ENCODE results near the gene CXorf58. TPM values are rescaled to one million over a fixed set of nuclear protein-coding genes. Genes with fewer than 3 reads are reported as not detected.
A peak's percentile ranks its signal among the peaks of the same experiment; 100 is the strongest.

CXorf58 gene
- total and polyA plus RNA-seq, 9 of the 15 experiments (the other 6 are each of a cell fraction or from before 2014, with no cell fraction given): 0.10 to 0.27 (median 0.16) TPM; not detected in 3

- TF ChIP-seq RERE (CRISPR knock-in tag; IDR thresholded peaks at IDR 0.05; ENCODE audit: borderline replicate concordance): no peak
- TF ChIP-seq BRD4 (IDR thresholded peaks at IDR 0.05): no peak
- TF ChIP-seq LEF1 (IDR thresholded peaks at IDR 0.05): no peak
- no peak for TF ChIP-seq ARHGAP35 (IDR thresholded peaks at IDR 0.05; ENCODE audit: partially characterized antibody)
- no peak for TF ChIP-seq CXXC5 (CRISPR knock-in tag; IDR thresholded peaks at IDR 0.05)
- no peak for TF ChIP-seq MAFF (IDR thresholded peaks at IDR 0.05; ENCODE audit: low read length)
- TF ChIP-seq POLR2A (conservative IDR thresholded peaks at IDR 0.05): no peak
- TF ChIP-seq KHSRP (IDR thresholded peaks at IDR 0.05): no peak
Observed at GRCh38 chrX:23959781-23960180, 52.0 kb downstream of the CXorf58 start (continued).

- ATAC-seq: no peak
- no peak for FAIRE-seq
- 48% methylated on average over 5 of the region's 5 CpGs for WGBS (ENCODE audit: insufficient coverage, low coverage, missing lambda C conversion rate)
- Histone ChIP-seq H4K20me1 (replicated peaks; ENCODE audit: control insufficient read depth, insufficient read depth, low read length) (no peaks in the 10 kb centered on the region), H3K4me1 (replicated peaks in 1 of 2; ENCODE audit: control insufficient read depth in 2 of 2, insufficient read depth in 2 of 2, low read length in 2 of 2) (peaks cover 6% of the 10 kb centered on the region in 2 experiments; a peak in 4 of 5 replicates), H3K36me3 (ENCODE audit: control insufficient read depth, insufficient read depth, low read length) (no peaks in the 10 kb centered on the region), H3K9ac (ENCODE audit: insufficient read depth in 1 of 2, low read depth in 2 of 2, low read length in 2 of 2) (no peak overlapping the region), H3K27ac (ENCODE audit: extremely low read depth, low read depth, low read length) (no peak overlapping the region), H3K9me3 (replicated peaks; ENCODE audit: control insufficient read depth, insufficient read depth, low read depth, low read length) (no peaks in the 10 kb centered on the region), H3K79me2 (ENCODE audit: control insufficient read depth, insufficient read depth, low read length) (no peaks in the 10 kb centered on the region), H2AFZ (ENCODE audit: low read depth, low read length) (no peak overlapping the region), H3K4me2 (ENCODE audit: insufficient read depth, low read length) (no peak overlapping the region), H3K27me3 (ENCODE audit: control insufficient read depth in 2 of 2, insufficient read depth in 2 of 2, low read length in 2 of 2) (no peaks in the 10 kb centered on the region), H3K9me1 (ENCODE audit: control insufficient read depth, insufficient read depth, low read length) (no peaks in the 10 kb centered on the region), H3K4me3 (no peak overlapping the region)
- CTCF ChIA-PET (ENCODE audit: low intra/inter-chr PET ratio): no interaction called here
- BruUV-seq (replicated peaks): no TSS peak
- DNase-seq (ENCODE audit: extremely low read depth in 1 of 4, low spot score in 3 of 4): no peak
- TF ChIP-seq CBFA2T3 (IDR thresholded peaks at IDR 0.05) (no peak), ZBTB2 (IDR thresholded peaks at IDR 0.05) (no peak), POLR2AphosphoS5 (IDR thresholded peaks at IDR 0.05; ENCODE audit: control insufficient read depth, insufficient read depth, low read depth, low read length) (no peak), HOXB6 (CRISPR knock-in tag; IDR thresholded peaks at IDR 0.05; ENCODE audit: borderline replicate concordance) (no peak), RFX1 (IDR thresholded peaks at IDR 0.05) (peak; percentile 27; the same call in 1 of the 2 replicates)
- intact Hi-C loops (cut with micrococcal nuclease) (no loop called here), in situ Hi-C loops (cut with MboI) (no loop called here)
- POLR2A ChIA-PET: no interaction called here
Observed at GRCh38 chrX:23964191-23964590, 56.4 kb downstream of the CXorf58 start.
